Caco-2 (cell line): Measurements from ENCODE around the gene PRPH. TPM values are rescaled to one million over a fixed set of nuclear protein-coding genes. Genes with fewer than 3 reads are reported as not detected.

Experiments
- BruUV-seq: library from RNA; stranded (reverse); fragments of 400-500 nt; replicated peaks from 2 replicates; lab custom pipeline; 2021; lab: Mats Ljungman, UMichigan
- CTCF ChIA-PET: fragments of 300-600 bp; sonication (Branson Sonifier 250); formaldehyde crosslinking; loops from one replicate; lab custom pipeline; 2022; ENCODE audit warnings: antibody characterized with exemption; lab: Charles Lee
- POLR2A ChIA-PET: fragments of 300-600 bp; sonication (Branson Sonifier 250); formaldehyde crosslinking; loops from one replicate; lab custom pipeline; 2022; ENCODE audit warnings: antibody characterized with exemption; lab: Charles Lee
- DNase-seq, 2 experiments: peaks; one replicate each; pipeline versions ENCODE4 v3.0.0 to v3.0.0-alpha.2; 2020 to 2022
- H3K27me3 ChIP-seq: replicated peaks from 2 replicates; pipeline ENCODE4 v1.6.0; 2011; ENCODE audit warnings: low read length; ENCODE audit not compliant: control insufficient read depth, insufficient read depth
- H3K36me3 ChIP-seq: 2 replicates; pipeline ENCODE4 v1.5.1; 2011; ENCODE audit warnings: low read length; ENCODE audit not compliant: control insufficient read depth, insufficient read depth
- H3K4me1 ChIP-seq: fragments of 250-450 bp; sonication (Bioruptor Pico); 2 replicates; pipeline ENCODE4 v1.5.1; 2020; ENCODE audit warnings: mild to moderate bottlenecking
- H3K4me3 ChIP-seq: 2 replicates; pipeline ENCODE4 v1.5.1; 2011; ENCODE audit warnings: low read depth, mild to moderate bottlenecking, control low read depth, low read length
- H3K9me3 ChIP-seq: fragments of 250-450 bp; sonication (Bioruptor Pico); 2 replicates; pipeline ENCODE4 v1.5.1; 2020; ENCODE audit warnings: mild to moderate bottlenecking, moderate library complexity
- H3K27ac Mint-ChIP-seq: one replicate; pipeline ENCODE4 v1.8.0; 2022; ENCODE audit warnings: mixed read lengths; ENCODE audit not compliant: unreplicated experiment
- H3K27me3 Mint-ChIP-seq: one replicate; pipeline ENCODE4 v1.8.0; 2022; ENCODE audit warnings: mixed read lengths; ENCODE audit not compliant: insufficient read depth, unreplicated experiment
- H3K36me3 Mint-ChIP-seq: one replicate; pipeline ENCODE4 v1.8.0; 2022; ENCODE audit warnings: mild to moderate bottlenecking, mixed read lengths; ENCODE audit not compliant: insufficient read depth, unreplicated experiment
- H3K4me1 Mint-ChIP-seq: one replicate; pipeline ENCODE4 v1.8.0; 2022; ENCODE audit warnings: low read depth, mixed read lengths; ENCODE audit not compliant: unreplicated experiment
- H3K4me3 Mint-ChIP-seq: one replicate; pipeline ENCODE4 v1.8.0; 2022; ENCODE audit warnings: mild to moderate bottlenecking, moderate library complexity, mixed read lengths; ENCODE audit not compliant: unreplicated experiment
- H3K9me3 Mint-ChIP-seq: one replicate; pipeline ENCODE4 v1.8.0; 2022; ENCODE audit warnings: mixed read lengths; ENCODE audit not compliant: unreplicated experiment
- CTCF ChIP-seq, 2 experiments: fragments of 200-600 bp in 1 of 2; IDR thresholded peaks; 1 replicate in 1 of 2; 2 replicates in 1 of 2; pipeline versions ENCODE4 v1.5.1 to v1.8.0; 2011 to 2022; ENCODE audit warnings: antibody characterized with exemption in 1 of 2, control low read depth in 1 of 2, inconsistent platforms in 1 of 2, low read depth in 1 of 2, low read length in 1 of 2, mild to moderate bottlenecking in 1 of 2, moderate library complexity in 1 of 2; ENCODE audit not compliant: insufficient read depth in 1 of 2, severe bottlenecking in 1 of 2, unreplicated experiment in 1 of 2
- intact Hi-C: fragments of 100-400 bp; cut with micrococcal nuclease; formaldehyde crosslinking; loops from one replicate; pipeline ENCODE4 v1.10.0; 2022; ENCODE audit not compliant: unreplicated experiment
- total RNA-seq: library from RNA; stranded (reverse); gene quantifications from 2 replicates; pipeline ENCODE4 v1.2.3, GENCODE V29; 2022

PRPH gene
- total RNA-seq, 1 experiment from 2014 or later: 4.9 TPM

DNA sequence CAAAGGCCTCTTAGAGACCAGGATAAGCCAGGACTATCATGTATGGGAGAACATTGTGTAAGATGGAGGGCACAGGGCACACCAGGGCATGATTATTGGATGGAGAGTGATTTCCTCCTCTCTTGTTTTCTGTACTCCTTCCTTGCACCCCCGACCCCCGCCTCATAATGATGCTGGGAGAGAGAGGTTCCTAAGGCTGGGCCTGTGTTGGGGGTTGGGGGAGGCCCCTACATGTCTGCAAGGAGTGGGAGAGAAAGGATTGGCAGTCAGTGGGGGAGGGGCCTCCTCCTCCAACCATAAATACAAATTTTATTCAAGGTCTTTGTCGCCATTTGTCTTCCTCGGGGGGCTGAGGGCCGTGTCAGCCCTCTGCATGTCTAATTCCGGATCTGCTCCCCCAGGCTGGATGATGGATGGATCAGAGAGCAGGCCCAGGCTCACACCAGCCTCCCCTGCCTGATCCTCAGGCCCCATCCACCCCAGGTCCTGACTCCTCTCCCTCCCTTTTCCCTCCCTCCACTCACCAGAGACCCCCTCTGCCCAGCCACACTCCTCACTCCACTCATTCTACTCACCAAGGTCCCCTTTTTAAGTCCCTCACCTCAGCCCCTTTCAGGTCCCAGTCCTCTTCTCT lies 44.0 kb downstream of the PRPH start:
- no peak overlapping the region for H3K4me3 Mint-ChIP-seq
- no peaks in the 10 kb centered on the region for H3K36me3 ChIP-seq
- no peak for TF ChIP-seq CTCF (IDR thresholded peaks at IDR 0.05; ENCODE audit: insufficient read depth in 1 of 2, low read depth in 1 of 2, low read length in 1 of 2, severe bottlenecking in 1 of 2, unreplicated experiment in 1 of 2)
- H3K27me3 Mint-ChIP-seq: no peaks in the 10 kb centered on the region
- no peak overlapping the region for H3K4me3 ChIP-seq
- H3K36me3 Mint-ChIP-seq: peaks cover 5% of the 10 kb centered on the region
- no peaks in the 10 kb centered on the region for H3K9me3 ChIP-seq
- CTCF ChIA-PET: interaction anchor here (1.5 to 3.8 kb wide), 2 partner anchors 8 to 16 kb away, joined by 3 to 49 read pairs; partner anchors contain the start of genes DNAJC22 and TROAP
- H3K4me1 ChIP-seq: peaks cover 5% of the 10 kb centered on the region
- no TSS peak for BruUV-seq
- no peaks in the 10 kb centered on the region for H3K9me3 Mint-ChIP-seq
- no peak overlapping the region for H3K27ac Mint-ChIP-seq
- intact Hi-C loops: no loop called here
- no peaks in the 10 kb centered on the region for H3K27me3 ChIP-seq
- no peak for DNase-seq
- POLR2A ChIA-PET: no interaction called here
- H3K4me1 Mint-ChIP-seq: peaks cover 11% of the 10 kb centered on the region

DNA sequence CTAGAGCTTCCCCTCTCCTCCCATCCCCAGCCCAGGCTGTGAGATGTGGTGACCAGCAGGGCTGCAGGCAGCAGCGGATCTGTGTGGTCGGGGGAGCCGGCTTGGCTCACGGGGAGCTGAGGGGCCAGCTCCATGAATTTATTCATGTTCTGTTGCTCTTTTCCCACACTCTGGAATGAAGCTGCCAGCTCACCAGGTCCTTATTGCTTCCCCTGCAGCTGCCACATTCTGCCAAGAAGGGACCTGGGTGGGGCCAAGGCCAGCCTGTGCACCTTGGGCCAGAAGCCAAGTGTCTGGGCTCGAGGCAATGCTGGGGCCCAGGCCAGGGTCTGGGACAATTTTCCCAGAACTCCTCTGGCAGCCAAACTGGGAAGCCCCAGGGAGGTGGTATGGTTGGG lies 44.5 kb downstream of the PRPH start:
- Histone ChIP-seq H3K36me3 (no peaks in the 10 kb centered on the region), H3K9me3 (no peaks in the 10 kb centered on the region), H3K4me1 (peaks cover 5% of the 10 kb centered on the region), H3K4me3 (no peak overlapping the region), H3K27me3 (no peaks in the 10 kb centered on the region)
- H3K4me1 Mint-ChIP-seq: peaks cover 11% of the 10 kb centered on the region
- H3K27ac Mint-ChIP-seq: no peak overlapping the region
- ChIA-PET POLR2A (no interaction called here), CTCF (interaction anchor here (1.5 to 3.8 kb wide), 2 partner anchors 7 to 16 kb away, joined by 3 to 49 read pairs; partner anchors contain the start of genes DNAJC22 and TROAP)
- intact Hi-C loops: no loop called here
- no peak for DNase-seq
- H3K36me3 Mint-ChIP-seq: peaks cover 5% of the 10 kb centered on the region
- no TSS peak for BruUV-seq
- no peaks in the 10 kb centered on the region for H3K9me3 Mint-ChIP-seq
- H3K27me3 Mint-ChIP-seq: no peaks in the 10 kb centered on the region
- H3K4me3 Mint-ChIP-seq: no peak overlapping the region
- TF ChIP-seq CTCF (IDR thresholded peaks at IDR 0.05; ENCODE audit: insufficient read depth in 1 of 2, low read depth in 1 of 2, low read length in 1 of 2, severe bottlenecking in 1 of 2, unreplicated experiment in 1 of 2): no peak

GRCh38 chr12:49340095-49340870 lies 45.3 kb downstream of the PRPH start:
- intact Hi-C loops: no loop called here
- DNase-seq: no peak
- Histone ChIP-seq H3K4me3 (no peak overlapping the region), H3K9me3 (no peaks in the 10 kb centered on the region), H3K27me3 (no peaks in the 10 kb centered on the region), H3K4me1 (peaks cover 5% of the 10 kb centered on the region), H3K36me3 (no peaks in the 10 kb centered on the region)
- H3K4me3 Mint-ChIP-seq: no peak overlapping the region
- ChIA-PET POLR2A (interaction anchor here (1.2 kb wide), 1 partner anchor 18 kb away, joined by 4 read pairs; the partner anchor contains the start of gene TROAP), CTCF (interaction anchor here (2.9 kb wide), 1 partner anchor 8 kb away, joined by 36 read pairs; no protein-coding TSS in a partner anchor)
- no peak overlapping the region for H3K27ac Mint-ChIP-seq
- H3K36me3 Mint-ChIP-seq: peaks cover 5% of the 10 kb centered on the region
- no peaks in the 10 kb centered on the region for H3K27me3 Mint-ChIP-seq
- no peaks in the 10 kb centered on the region for H3K9me3 Mint-ChIP-seq
- TF ChIP-seq CTCF (IDR thresholded peaks at IDR 0.05; ENCODE audit: insufficient read depth in 1 of 2, low read depth in 1 of 2, low read length in 1 of 2, severe bottlenecking in 1 of 2, unreplicated experiment in 1 of 2): no peak
- no TSS peak for BruUV-seq
- H3K4me1 Mint-ChIP-seq: peaks cover 11% of the 10 kb centered on the region
